Measurements from ENCODE around the gene CPED1.

GRCh38 chr7:121197455-121197854 lies 208.9 kb downstream of the CPED1 start:
- TF ChIP-seq CTCF (IDR thresholded peaks at IDR 0.05) (no peak), POLR2AphosphoS5 (IDR thresholded peaks at IDR 0.05) (no peak), POLR2A (IDR thresholded peaks at IDR 0.05) (no peak)

All from suprapubic skin (tissue), 4 donors.